ENCODE measurements around the gene MELTF.

- TF ChIP-seq CTCF (IDR thresholded peaks at IDR 0.05), result no peak
- TF ChIP-seq EZH2 (IDR thresholded peaks at IDR 0.05; ENCODE audit: borderline replicate concordance, insufficient read depth, low read depth, low read length, poor library complexity, severe bottlenecking), result no peak
Observed at GRCh38 chr3:197001972-197002700, 27.5 kb downstream of the MELTF start.
